K562 (cell line): ENCODE data around the gene CHRNA10. TPM values are rescaled to one million over a fixed set of nuclear protein-coding genes. Genes with fewer than 3 reads are reported as not detected.

Source experiments
- ATAC-seq: fragments of 200-7000 bp; cut with Tn5 transposase; 3 replicates; pipeline ENCODE4 v1.9.1; 2020; ENCODE audit warnings: moderate library complexity
- BruUV-seq: library from RNA; stranded (reverse); fragments of 400-500 nt; replicated peaks from 2 replicates; lab custom pipeline; 2021; lab: Mats Ljungman, UMichigan
- CTCF ChIA-PET: fragments of 300-600 bp; formaldehyde crosslinking; extraction: SDS; loops from one replicate; lab custom pipeline; 2021; ENCODE audit warnings: low intra/inter-chr PET ratio; lab: Yijun Ruan, JAX
- POLR2A ChIA-PET: fragments of 300-600, 350-650 bp; sonication (Branson Sonifier 250); formaldehyde crosslinking; extraction: SDS; loops from one replicate; lab custom pipeline; 2021; ENCODE audit warnings: antibody characterized with exemption, inconsistent platforms; lab: Yijun Ruan, JAX
- DNase-seq, 4 experiments: peaks; one replicate each; pipeline versions ENCODE4 v3.0.0 to v3.0.0-alpha.2; 2011 to 2018; ENCODE audit warnings: low spot score in 3 of 4, mixed read lengths in 3 of 4; ENCODE audit errors: extremely low read depth in 1 of 4
- FAIRE-seq: peaks from 2 replicates; lab custom pipeline; 2011; peaks lifted over from hg19 to GRCh38; lab: Jason Lieb, UNC
- H2AFZ ChIP-seq: 2 replicates; pipeline ENCODE4 v1.6.0; 2011; ENCODE audit warnings: low read depth, low read length, control low read depth, inconsistent platforms
- H3K27ac ChIP-seq: fragments of 200-600 bp; 3 replicates; pipeline ENCODE4 v1.8.0; 2011; ENCODE audit warnings: low read depth, mild to moderate bottlenecking, control low read depth, inconsistent platforms, low read length, moderate library complexity, mixed read lengths; ENCODE audit errors: extremely low read depth
- H3K27me3 ChIP-seq, 2 experiments: fragments of 300-600 bp in 1 of 2; 2 replicates in 1 of 2; 3 replicates in 1 of 2; pipeline versions ENCODE4 v1.6.0 to v1.8.0; 2011; ENCODE audit warnings: inconsistent platforms in 2 of 2, low read length in 2 of 2, mild to moderate bottlenecking in 1 of 2, mixed read lengths in 1 of 2, moderate library complexity in 1 of 2; ENCODE audit not compliant: control insufficient read depth in 2 of 2, insufficient read depth in 2 of 2
- H3K36me3 ChIP-seq: fragments of 300-600 bp; 3 replicates; pipeline ENCODE4 v1.8.0; 2011; ENCODE audit warnings: mild to moderate bottlenecking, low read length, inconsistent platforms; ENCODE audit not compliant: control insufficient read depth, insufficient read depth
- H3K4me1 ChIP-seq, 2 experiments: fragments of 200-600 bp in 1 of 2; replicated peaks in 1 of 2; 2 replicates in 1 of 2; 3 replicates in 1 of 2; pipeline versions ENCODE4 v1.5.1 to v1.8.0; 2011; ENCODE audit warnings: inconsistent platforms in 2 of 2, low read length in 2 of 2, mild to moderate bottlenecking in 1 of 2, mixed read lengths in 1 of 2, moderate library complexity in 1 of 2; ENCODE audit not compliant: control insufficient read depth in 2 of 2, insufficient read depth in 2 of 2
- H3K4me2 ChIP-seq: 2 replicates; pipeline ENCODE4 v1.6.1; 2011; ENCODE audit warnings: low read length, control low read depth, inconsistent platforms, mixed read lengths; ENCODE audit not compliant: insufficient read depth
- H3K4me3 ChIP-seq: fragments of 200-600 bp; sonication (generic), shearing (Covaris generic); 2 replicates; pipeline ENCODE4 v1.5.1; 2016; ENCODE audit warnings: control low read depth, inconsistent platforms
- H3K79me2 ChIP-seq: fragments of 200-600 bp; 3 replicates; pipeline ENCODE4 v1.8.0; 2011; ENCODE audit warnings: low read length, inconsistent platforms; ENCODE audit not compliant: control insufficient read depth, insufficient read depth
- H3K9ac ChIP-seq, 2 experiments: 2 replicates each; pipeline versions ENCODE4 v1.6.0 to v1.6.1; 2011; ENCODE audit warnings: low read depth in 2 of 2, low read length in 2 of 2, control low read depth in 1 of 2, inconsistent platforms in 1 of 2, mild to moderate bottlenecking in 1 of 2, mixed read lengths in 1 of 2; ENCODE audit not compliant: insufficient read depth in 1 of 2
- H3K9me1 ChIP-seq: one replicate; pipeline ENCODE4 v1.6.0; 2011; ENCODE audit warnings: inconsistent platforms, mild to moderate bottlenecking, low read length, moderate library complexity; ENCODE audit not compliant: control insufficient read depth, insufficient read depth
- H3K9me3 ChIP-seq: replicated peaks from 2 replicates; pipeline ENCODE4 v1.5.1; 2011; ENCODE audit warnings: low read depth, low read length, inconsistent platforms; ENCODE audit not compliant: control insufficient read depth, insufficient read depth
- H4K20me1 ChIP-seq: replicated peaks from 2 replicates; pipeline ENCODE4 v1.6.1; 2011; ENCODE audit warnings: low read length, inconsistent platforms, mixed read lengths; ENCODE audit not compliant: control insufficient read depth, insufficient read depth
- ELF2 ChIP-seq: fragments of 250-450 bp; sonication (Bioruptor Pico); IDR thresholded peaks from 2 replicates; pipeline ENCODE4 v1.5.0; 2021; ENCODE audit warnings: mild to moderate bottlenecking
- FUS ChIP-seq: fragments of 200-400 bp; formaldehyde crosslinking; optimal IDR thresholded peaks from 2 replicates; pipeline ENCODE3; 2017; ENCODE audit warnings: low read depth, low read length
- SMARCB1 ChIP-seq: IDR thresholded peaks from 2 replicates; pipeline ENCODE4 v1.6.1; 2011; ENCODE audit warnings: improper control_type of control experiment, low read depth; ENCODE audit not compliant: insufficient read length
- ZNF75A ChIP-seq: fragments of 450-650 bp; formaldehyde crosslinking; IDR thresholded peaks from 2 replicates; pipeline ENCODE4 v1.4.0; 2020; ENCODE audit warnings: mild to moderate bottlenecking
- WGBS: fragments of 100-300 bp; shearing (Covaris generic); methylation state at CpG from one replicate; pipeline ENCODE4 v1.1.6; 2016; ENCODE audit warnings: low coverage, mixed read lengths; ENCODE audit not compliant: insufficient coverage; ENCODE audit errors: missing lambda C conversion rate; 5-methylcytosine and 5-hydroxymethylcytosine counted together
- in situ Hi-C: fragments of 300-500 bp; cut with MboI; formaldehyde crosslinking; loops from 4 replicates; pipeline ENCODE4 v1.15.0; 2018; ENCODE audit warnings: inconsistent platforms, mixed read lengths
- intact Hi-C: fragments of 100-400 bp; cut with micrococcal nuclease; formaldehyde crosslinking; loops from 2 replicates; pipeline ENCODE4 v1.14.2; 2022
- polyA plus RNA-seq, 8 experiments: library from polyadenylated mRNA; depleted of rRNA in 4 of 8; stranded (reverse) in 5 of 8; unstranded in 3 of 8; fragments of >200 nt; fragmentation: Nextera tagmentation in 2 of 8; fragmentation: Illumina TruSeq in 1 of 8; extraction: Ambion mirVana in 2 of 8; extraction: Trizol in 1 of 8; gene quantifications; 2 replicates each; pipeline versions ENCODE4 v1.2.1 to v1.2.3, GENCODE V29; 2011 to 2014; ENCODE audit warnings: inconsistent platforms in 1 of 8, missing spikeins in 1 of 8
- total RNA-seq, 7 experiments: library from RNA; depleted of rRNA in 6 of 7; stranded (reverse); fragments of >200 nt in 6 of 7; fragmentation: Illumina TruSeq in 2 of 7; extraction: Trizol in 2 of 7; gene quantifications; 2 replicates each; pipeline versions ENCODE4 v1.2.1 to v1.2.3, GENCODE V29; 2011 to 2021; ENCODE audit warnings: low replicate concordance in 1 of 7

The CHRNA10 gene
- total and polyA plus RNA-seq, 9 of the 15 experiments (the other 6 are each of a cell fraction or from before 2014, with no cell fraction given) = 0.35 to 1.9 (median 0.81) TPM

DNA sequence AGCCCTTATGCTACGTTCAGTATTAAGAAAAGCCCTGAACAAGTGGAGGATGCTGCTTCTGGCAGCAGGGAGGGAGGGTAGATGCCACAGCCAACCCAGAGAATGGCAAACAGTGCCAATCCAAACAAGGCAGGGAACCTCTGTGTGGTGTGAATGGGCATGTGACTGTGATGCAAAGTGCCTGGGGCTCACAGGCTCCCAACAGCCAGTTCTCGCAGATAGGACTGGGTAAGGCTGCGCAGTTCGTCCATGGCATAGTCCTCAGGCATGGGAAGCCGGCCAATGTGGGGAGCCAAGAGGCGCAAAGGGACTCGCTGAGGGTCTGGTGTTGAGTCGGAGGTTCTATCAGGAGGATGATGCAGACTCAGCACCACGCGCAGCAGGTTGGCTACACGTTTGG, 4.8 kb upstream of the CHRNA10 start:
- no peak overlapping the region for H3K4me2 ChIP-seq
- no peak for TF ChIP-seq ELF2 (CRISPR knock-in tag)
- TF ChIP-seq SMARCB1 = no peak
- TF ChIP-seq ZNF75A (CRISPR knock-in tag) = no peak
- 90% methylated on average over 9 of the region's 11 CpGs for WGBS
- H4K20me1 ChIP-seq = no peaks in the 10 kb centered on the region; the same call in 1 of the 2 replicates
- no peaks in the 10 kb centered on the region for H3K27me3 ChIP-seq
- in situ Hi-C loops (no loop called here), intact Hi-C loops (no loop called here)
- no peaks in the 10 kb centered on the region for H3K4me1 ChIP-seq
- ATAC-seq (no peak), DNase-seq (no peak), FAIRE-seq (no peak)
- H2AFZ ChIP-seq = no peak overlapping the region
- H3K9me1 ChIP-seq = peaks cover 3% of the 10 kb centered on the region
- no peaks in the 10 kb centered on the region for H3K79me2 ChIP-seq
- H3K9ac ChIP-seq = peak overlapping the region in 1 of 2 experiments; percentile 12; a peak in 1 of 4 replicates
- H3K9me3 ChIP-seq = no peaks in the 10 kb centered on the region
- CTCF ChIA-PET = no interaction called here
- no peak overlapping the region for H3K27ac ChIP-seq
- H3K4me3 ChIP-seq = no peak overlapping the region
- POLR2A ChIA-PET = no interaction called here
- H3K36me3 ChIP-seq = peaks cover 95% of the 10 kb centered on the region
- no TSS peak for BruUV-seq

DNA sequence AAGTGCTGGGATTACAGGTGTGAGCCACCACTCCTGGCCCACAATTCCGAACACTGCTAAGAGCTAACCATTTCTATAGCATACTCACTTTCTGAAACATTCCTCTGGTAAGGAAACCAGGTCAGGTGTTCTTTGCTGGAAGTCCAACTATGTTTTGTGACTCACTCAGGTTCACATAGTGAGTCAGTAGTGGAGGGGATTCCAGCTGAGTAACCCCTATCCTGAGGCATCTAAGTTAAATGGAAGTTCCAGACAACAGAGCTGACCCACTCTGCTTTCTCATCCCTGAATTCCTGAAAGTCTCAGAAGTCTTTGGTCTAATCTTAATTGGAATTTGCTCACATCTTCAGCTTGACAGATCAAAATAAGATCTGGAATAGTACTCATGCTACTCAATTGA, 3.0 kb upstream of the CHRNA10 start:
- intact Hi-C loops (no loop called here), in situ Hi-C loops (no loop called here)
- Histone ChIP-seq H3K9me3 (no peaks in the 10 kb centered on the region), H3K36me3 (peaks cover 86% of the 10 kb centered on the region), H3K27ac (no peak overlapping the region), H3K27me3 (no peaks in the 10 kb centered on the region), H3K4me1 (no peaks in the 10 kb centered on the region), H3K4me2 (no peak overlapping the region), H3K79me2 (no peaks in the 10 kb centered on the region), H3K9me1 (peaks cover 3% of the 10 kb centered on the region), H2AFZ (no peak overlapping the region), H3K9ac (no peak overlapping the region), H3K4me3 (no peak overlapping the region), H4K20me1 (no peaks in the 10 kb centered on the region; the same call in 1 of the 2 replicates)
- ATAC-seq (no peak), FAIRE-seq (no peak), DNase-seq (peak in 1 of 4 experiments; percentile 5)
- no TSS peak for BruUV-seq
- ChIA-PET CTCF (no interaction called here), POLR2A (no interaction called here)
- WGBS = 100% methylated on average over 1 of the region's 1 CpG
- no peak for TF ChIP-seq FUS
